Neural cell (in vitro differentiated cells): ENCODE measurements around the gene ATG2B.

ENCODE experiments used
- CTCF ChIP-seq: fragments of 450-650 bp; IDR thresholded peaks from 2 replicates; pipeline ENCODE4 v1.5.1; 2014; ENCODE audit warnings: antibody characterized with exemption, mild to moderate bottlenecking, moderate library complexity; ENCODE audit not compliant: poor library complexity, severe bottlenecking
- EP300 ChIP-seq: fragments of 450-650 bp; conservative IDR thresholded peaks from 2 replicates; pipeline ENCODE4 v1.6.1; 2014; ENCODE audit warnings: antibody characterized with exemption, mild to moderate bottlenecking, moderate library complexity; ENCODE audit not compliant: poor library complexity, severe bottlenecking
- EZH2 ChIP-seq: fragments of 200-600, 300-800 bp; shearing (Covaris generic), sonication (generic); IDR thresholded peaks from 2 replicates; pipeline ENCODE4 v1.6.1; 2014; ENCODE audit warnings: antibody characterized with exemption, low read length, borderline replicate concordance, mild to moderate bottlenecking; ENCODE audit not compliant: insufficient read depth, poor library complexity, severe bottlenecking
- MXI1 ChIP-seq: fragments of 450-650 bp; conservative IDR thresholded peaks from 2 replicates; pipeline ENCODE4 v1.6.1; 2014; ENCODE audit warnings: antibody characterized with exemption, mild to moderate bottlenecking; ENCODE audit not compliant: poor library complexity, severe bottlenecking
- POLR2AphosphoS5 ChIP-seq: IDR thresholded peaks from 2 replicates; pipeline ENCODE4 v1.6.1; 2012
- RAD21 ChIP-seq: fragments of 450-650 bp; conservative IDR thresholded peaks from 2 replicates; pipeline ENCODE4 v1.6.1; 2014; ENCODE audit warnings: antibody characterized with exemption, mild to moderate bottlenecking, moderate library complexity
- REST ChIP-seq: IDR thresholded peaks from 2 replicates; pipeline ENCODE4 v1.6.1; 2012; ENCODE audit warnings: borderline replicate concordance
- SMC3 ChIP-seq: fragments of 450-650 bp; conservative IDR thresholded peaks from 2 replicates; pipeline ENCODE4 v1.6.1; 2014; ENCODE audit warnings: antibody characterized with exemption, mild to moderate bottlenecking, moderate library complexity; ENCODE audit not compliant: poor library complexity
- TAF1 ChIP-seq: IDR thresholded peaks from 2 replicates; pipeline ENCODE4 v1.6.1; 2012; ENCODE audit warnings: low read depth

- no peak for TF ChIP-seq CTCF
- no peak for TF ChIP-seq EZH2
- TF ChIP-seq TAF1: no peak
- TF ChIP-seq RAD21: no peak
- no peak for TF ChIP-seq POLR2AphosphoS5
- no peak for TF ChIP-seq EP300
- TF ChIP-seq REST: no peak
- TF ChIP-seq MXI1: no peak
- TF ChIP-seq SMC3: no peak
These were observed 1.8 kb upstream of the ATG2B start for GRCh38 chr14:96364962-96365361.
